B cell (primary cell): ENCODE results near the gene IGFL3. TPM values are rescaled to one million over a fixed set of nuclear protein-coding genes. Genes with fewer than 3 reads are reported as not detected.

Experiments
- ATAC-seq: fragments of 200-7000 bp; cut with Tn5 transposase; one replicate; pipeline ENCODE4 v1.10.0; 2021; ENCODE audit warnings: low read depth, mild to moderate bottlenecking, moderate number of reproducible peaks, moderate library complexity
- CTCF ChIA-PET: fragments of 350-600 bp; sonication (Branson Sonifier 250); formaldehyde crosslinking; loops from one replicate; lab custom pipeline; 2021; ENCODE audit warnings: antibody characterized with exemption, inconsistent platforms; lab: Charles Lee
- POLR2A ChIA-PET: fragments of 350-600 bp; sonication (Branson Sonifier 250); formaldehyde crosslinking; loops from one replicate; lab custom pipeline; 2021; ENCODE audit warnings: antibody characterized with exemption; lab: Charles Lee
- DNase-seq: peaks from one replicate; pipeline ENCODE4 v3.0.0; 2013
- H2AFZ ChIP-seq: 2 replicates; pipeline ENCODE4 v1.6.1; 2012; ENCODE audit warnings: mild to moderate bottlenecking, low read depth, low read length; ENCODE audit not compliant: insufficient read depth, poor library complexity, severe bottlenecking
- H3K27ac ChIP-seq, 2 donors: 1 replicate in 1 of 2; 2 replicates in 1 of 2; pipeline ENCODE4 v1.5.1; 2012 to 2013; ENCODE audit warnings: low read length in 2 of 2, mild to moderate bottlenecking in 2 of 2, moderate library complexity in 1 of 2
- H3K27me3 ChIP-seq, 4 experiments: fragments of 200-600 bp in 1 of 4; sonication (generic) in 1 of 4; replicated peaks in 1 of 4; 1 replicate in 2 of 4; 2 replicates in 2 of 4; pipeline versions ENCODE4 v1.6.1 to v1.7.0; 2013 to 2016; ENCODE audit warnings: low read length in 3 of 4, mild to moderate bottlenecking in 2 of 4, mixed read lengths in 1 of 4, moderate library complexity in 1 of 4; ENCODE audit not compliant: insufficient read depth in 4 of 4, control insufficient read depth in 3 of 4; ENCODE audit errors: control extremely low read depth in 1 of 4
- H3K36me3 ChIP-seq, 2 experiments: replicated peaks in 1 of 2; 1 replicate in 1 of 2; 2 replicates in 1 of 2; pipeline versions ENCODE4 v1.6.1 to v1.7.1; 2013; ENCODE audit warnings: low read length in 1 of 2; ENCODE audit not compliant: insufficient read depth in 2 of 2, control insufficient read depth in 1 of 2; ENCODE audit errors: control extremely low read depth in 1 of 2, extremely low read depth in 1 of 2
- H3K4me1 ChIP-seq, 2 donors: fragments of 200-600 bp in 1 of 2; sonication (generic) in 1 of 2; 1 replicate in 1 of 2; 2 replicates in 1 of 2; pipeline versions ENCODE4 v1.5.1 to v1.6.1; 2013 to 2017; ENCODE audit warnings: low read length in 2 of 2; ENCODE audit not compliant: control insufficient read depth in 2 of 2, insufficient read depth in 2 of 2
- H3K4me2 ChIP-seq: replicated peaks from 2 replicates; pipeline ENCODE3; 2012; ENCODE audit warnings: mild to moderate bottlenecking, low read depth, low read length; ENCODE audit not compliant: poor library complexity, severe bottlenecking
- H3K4me3 ChIP-seq, 5 experiments: fragments of 200-600 bp in 1 of 5; sonication (generic) in 1 of 5; 1 replicate in 3 of 5; 2 replicates in 2 of 5; pipeline versions ENCODE4 v1.5.1 to v1.7.0; 2011 to 2016; ENCODE audit warnings: low read length in 4 of 5, mild to moderate bottlenecking in 4 of 5, low read depth in 2 of 5, control low read depth in 1 of 5, moderate library complexity in 1 of 5; ENCODE audit not compliant: insufficient read depth in 1 of 5; ENCODE audit errors: control extremely low read depth in 1 of 5, extremely low read depth in 1 of 5
- H3K79me2 ChIP-seq: fragments of 200-600 bp; sonication (generic); one replicate; pipeline ENCODE4 v1.6.0; 2016; ENCODE audit warnings: low read length; ENCODE audit not compliant: control insufficient read depth, insufficient read depth
- H3K9ac ChIP-seq: fragments of 200-600 bp; sonication (generic); 2 replicates; pipeline ENCODE4 v1.6.1; 2017; ENCODE audit warnings: mild to moderate bottlenecking, low read length, moderate library complexity
- H3K9me3 ChIP-seq, 3 donors: one replicate each; pipeline versions ENCODE4 v1.6.1 to v1.7.1; 2013; ENCODE audit warnings: low read length in 2 of 3; ENCODE audit not compliant: control insufficient read depth in 2 of 3, insufficient read depth in 1 of 3; ENCODE audit errors: control extremely low read depth in 1 of 3
- H4K20me1 ChIP-seq: 2 replicates; pipeline ENCODE4 v1.6.0; 2012; ENCODE audit warnings: mild to moderate bottlenecking, low read length; ENCODE audit not compliant: insufficient read depth, control insufficient read depth, poor library complexity, severe bottlenecking
- H3K27ac Mint-ChIP-seq: one replicate; pipeline ENCODE4 v1.8.0; 2021; ENCODE audit warnings: mixed read lengths
- H3K27me3 Mint-ChIP-seq: one replicate; pipeline ENCODE4 v1.8.0; 2021; ENCODE audit warnings: mixed read lengths
- H3K4me1 Mint-ChIP-seq: one replicate; pipeline ENCODE4 v1.8.0; 2021; ENCODE audit warnings: mixed read lengths
- H3K4me3 Mint-ChIP-seq: one replicate; pipeline ENCODE4 v1.8.0; 2021; ENCODE audit warnings: mixed read lengths
- H3K9me3 Mint-ChIP-seq: one replicate; pipeline ENCODE4 v1.8.0; 2022; ENCODE audit warnings: mixed read lengths; ENCODE audit not compliant: insufficient read depth
- CTCF ChIP-seq: fragments of 200-600 bp; IDR thresholded peaks from one replicate; pipeline ENCODE4 v1.8.0; 2022; ENCODE audit warnings: antibody characterized with exemption, mild to moderate bottlenecking
- EZH2 ChIP-seq: IDR thresholded peaks from 2 replicates; pipeline ENCODE4 v1.6.1; 2012; ENCODE audit warnings: borderline replicate concordance, low read depth, mild to moderate bottlenecking, moderate library complexity, low read length; ENCODE audit not compliant: insufficient read depth, poor library complexity, severe bottlenecking
- WGBS: methylation state at CpG from one replicate; pipeline ENCODE4 v1.1.5; 2013; ENCODE audit warnings: missing lambda C conversion rate; ENCODE audit not compliant: insufficient coverage; 5-methylcytosine and 5-hydroxymethylcytosine counted together
- intact Hi-C: fragments of 100-400 bp; cut with micrococcal nuclease; formaldehyde crosslinking; loops from one replicate; pipeline ENCODE4 v1.10.0; 2022
- polyA plus RNA-seq: library from polyadenylated mRNA; depleted of rRNA; stranded (reverse); fragments of >200 nt; gene quantifications from 2 replicates; pipeline ENCODE4 v1.2.3, GENCODE V29; 2012
- total RNA-seq, 2 donors: library from RNA; stranded (reverse); fragments of 120-200 nt in 1 of 2; gene quantifications; 1 replicate in 1 of 2; 2 replicates in 1 of 2; pipeline versions ENCODE4 v1.2.3 to v1.2.4, GENCODE V29; 2013 to 2022

The IGFL3 gene
- total and polyA plus RNA-seq, 2 donors (not counting 1 experiment from before 2014, with no cell fraction given): not detected

- ChIA-PET CTCF (no interaction called here), POLR2A (no interaction called here)
- Histone ChIP-seq H2AFZ (no peak overlapping the region), H3K9ac (no peak overlapping the region), H3K9me3 (peaks cover 8 to 43% (median 27%) of the 10 kb centered on the region in 3 donors), H4K20me1 (no peaks in the 10 kb centered on the region), H3K27me3 (peaks cover 0 to 14% (median 2%) of the 10 kb centered on the region in 4 experiments), H3K79me2 (no peaks in the 10 kb centered on the region), H3K36me3 (no peaks in the 10 kb centered on the region), H3K4me3 (no peak overlapping the region), H3K4me2 (no peak overlapping the region), H3K27ac (no peak overlapping the region), H3K4me1 (no peaks in the 10 kb centered on the region)
- Mint-ChIP-seq H3K9me3 (peaks cover 24% of the 10 kb centered on the region), H3K4me3 (no peak overlapping the region), H3K27me3 (peaks cover 30% of the 10 kb centered on the region), H3K4me1 (no peaks in the 10 kb centered on the region), H3K27ac (no peak overlapping the region)
- no CpG with 5 or more reads among the region's 2 CpGs for WGBS
- ATAC-seq (no peak), DNase-seq (no peak)
- TF ChIP-seq CTCF (no peak), EZH2 (no peak)
- intact Hi-C loops: no loop called here
Observed at GRCh38 chr19:46088101-46088500, 36.4 kb downstream of the IGFL3 start.

- H3K9ac ChIP-seq: no peak overlapping the region
Observed at GRCh38 chr19:46085888-46086287, 38.6 kb downstream of the IGFL3 start.

More at GRCh38 chr19:46085888-46086287, 38.6 kb downstream of the IGFL3 start:
- H3K4me1 ChIP-seq: no peaks in the 10 kb centered on the region
- peaks cover 8 to 43% (median 27%) of the 10 kb centered on the region in 3 donors for H3K9me3 ChIP-seq
- TF ChIP-seq EZH2: no peak
- no peak for TF ChIP-seq CTCF
- peaks cover 0 to 20% (median 6%) of the 10 kb centered on the region in 4 experiments for H3K27me3 ChIP-seq
- no peak overlapping the region for H2AFZ ChIP-seq
- no peak overlapping the region for H3K4me3 ChIP-seq
- ATAC-seq (no peak), DNase-seq (no peak)
- H3K4me1 Mint-ChIP-seq: no peaks in the 10 kb centered on the region
- ChIA-PET POLR2A (no interaction called here), CTCF (no interaction called here)
- no peak overlapping the region for H3K4me3 Mint-ChIP-seq
- no peaks in the 10 kb centered on the region for H3K36me3 ChIP-seq
- no peaks in the 10 kb centered on the region for H4K20me1 ChIP-seq
- no peak overlapping the region for H3K4me2 ChIP-seq
- H3K27me3 Mint-ChIP-seq: peaks cover 46% of the 10 kb centered on the region
- H3K27ac ChIP-seq: no peak overlapping the region
- WGBS: no CpG with 5 or more reads among the region's 1 CpG
- H3K27ac Mint-ChIP-seq: no peak overlapping the region
- no peaks in the 10 kb centered on the region for H3K79me2 ChIP-seq
- peaks cover 24% of the 10 kb centered on the region for H3K9me3 Mint-ChIP-seq
- intact Hi-C loops: no loop called here
